ENCODE data around the gene CST4.
A peak's percentile ranks its signal among the peaks of the same experiment; 100 is the strongest.
"Not testable (repeated sequence)": the region's sequence is repeated elsewhere in the genome, so short reads cannot be mapped to it uniquely, and the experiment has no call there.

The CST4 gene

DNA sequence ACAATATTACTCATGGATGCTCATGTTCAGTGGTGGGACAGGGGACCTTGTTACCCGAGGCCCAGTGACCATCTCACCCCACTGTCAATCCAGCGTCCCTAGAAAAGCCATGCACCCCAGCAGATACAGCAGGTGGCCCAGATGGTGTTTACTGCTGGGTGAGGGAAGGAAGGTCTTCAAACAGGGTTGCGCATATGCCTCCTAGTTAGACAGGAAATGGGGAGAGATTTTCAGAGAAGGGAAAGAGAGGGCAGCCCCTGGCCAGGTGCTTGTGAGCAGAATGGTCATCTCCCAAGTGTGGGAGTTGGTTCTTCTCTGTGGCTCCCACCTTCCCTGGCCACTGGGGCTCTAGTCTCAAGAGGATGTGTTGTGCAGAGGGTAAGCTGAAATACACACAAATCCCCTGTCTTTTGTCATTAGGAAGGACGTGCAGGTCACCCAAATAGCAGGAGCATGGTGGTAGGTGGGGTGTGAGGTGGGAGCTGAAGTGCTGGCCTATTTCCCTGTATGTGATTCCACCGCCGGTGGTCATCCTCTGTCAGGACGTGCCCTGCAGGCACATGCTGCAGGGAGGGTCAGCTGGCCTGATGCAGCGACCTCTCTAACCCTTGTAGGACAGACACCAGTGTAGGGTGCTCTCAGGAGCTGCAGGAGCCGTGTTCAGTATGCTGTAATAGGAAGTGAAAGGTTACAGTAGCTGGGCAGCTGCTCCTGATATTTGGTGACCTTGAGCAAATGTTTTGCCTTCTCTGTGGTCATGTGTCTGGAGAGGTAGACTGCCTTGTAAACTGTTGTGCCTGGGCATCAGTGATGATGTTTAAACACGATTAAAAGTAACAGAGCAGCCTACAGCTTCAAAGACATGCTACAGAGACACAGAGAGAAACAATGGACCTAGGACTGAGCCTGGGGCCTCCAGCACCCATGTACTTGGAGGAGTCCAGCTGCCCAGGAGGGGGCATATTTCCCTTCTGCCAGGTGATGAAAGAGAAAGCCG lies 47.9 kb downstream of the CST4 start:
- DNase-seq (ENCODE audit: low spot score): no peak

DNA sequence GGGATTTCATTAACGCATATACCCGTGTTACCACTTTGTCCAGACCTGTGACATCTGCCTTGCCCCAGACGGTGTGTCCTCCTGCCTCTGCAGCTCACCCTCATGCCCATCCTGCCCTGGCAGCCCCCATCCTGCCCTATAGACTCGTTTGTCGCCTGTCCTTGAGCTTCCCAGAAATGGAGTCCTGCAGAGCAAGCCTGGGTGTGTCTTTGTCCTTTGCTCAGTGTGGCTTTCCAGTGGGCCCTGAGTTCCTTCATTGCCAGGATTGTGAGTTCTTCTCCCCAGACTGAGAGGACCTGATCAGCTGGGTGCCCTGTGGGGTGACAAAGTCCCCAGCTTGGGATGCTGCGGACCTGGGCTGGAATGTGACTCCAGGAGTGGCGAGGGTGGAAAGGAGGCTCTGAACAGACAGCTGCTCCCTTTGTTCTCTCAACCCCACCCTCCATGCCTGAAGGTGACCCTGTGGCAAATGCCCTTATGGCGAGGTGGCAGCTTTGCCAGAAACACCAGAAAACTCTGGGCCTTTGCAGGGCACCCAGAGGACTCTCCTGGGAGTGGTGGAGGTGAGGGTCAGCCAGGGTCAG lies 48.7 kb downstream of the CST4 start:
- no peak for DNase-seq (ENCODE audit: low spot score)

DNA sequence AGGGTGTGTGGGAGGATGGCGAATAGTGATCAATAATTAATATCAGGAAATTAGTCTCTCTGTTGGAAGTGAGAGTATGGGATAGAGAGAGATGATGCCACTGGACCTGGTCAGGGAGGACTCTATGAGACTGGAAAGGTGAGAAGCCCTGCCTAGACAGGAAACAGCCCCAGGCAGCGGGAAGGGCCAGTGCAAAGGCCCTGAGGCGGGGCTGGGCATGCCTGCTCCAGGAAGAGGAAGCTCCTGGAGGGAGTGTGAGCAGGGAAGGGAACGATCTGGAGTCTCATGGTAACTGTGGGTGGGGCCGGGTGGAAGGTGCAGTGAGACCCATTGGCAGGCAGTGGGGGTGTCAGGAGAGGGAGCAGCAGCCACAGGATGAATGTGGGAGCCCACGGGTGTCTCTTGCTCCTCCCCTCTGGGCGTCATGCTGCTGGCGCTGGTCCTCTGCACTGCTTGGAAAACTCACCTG lies 49.3 kb downstream of the CST4 start:
- no peak for DNase-seq (ENCODE audit: low spot score)

DNA sequence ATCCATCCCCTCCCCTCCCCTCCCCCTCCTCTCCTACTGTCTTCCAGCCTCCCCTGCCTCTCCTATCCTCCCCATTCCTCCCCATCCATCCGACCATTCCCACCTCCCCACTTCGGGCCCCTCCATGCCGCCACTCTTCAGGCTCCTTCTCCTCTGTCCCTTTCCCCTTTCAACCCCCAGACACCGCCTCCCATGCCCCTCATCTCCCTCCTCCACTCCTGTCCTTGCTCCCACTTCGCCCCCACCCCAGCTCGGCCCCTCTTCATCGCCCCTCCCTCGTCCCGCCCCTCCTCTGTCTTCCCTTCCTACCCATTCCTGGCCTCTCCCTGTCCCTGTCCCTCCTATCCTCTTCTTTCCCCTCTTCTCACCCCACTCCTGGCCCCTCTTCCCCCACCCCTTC lies 50.5 kb downstream of the CST4 start:
- no peak for DNase-seq (ENCODE audit: low spot score)

DNA sequence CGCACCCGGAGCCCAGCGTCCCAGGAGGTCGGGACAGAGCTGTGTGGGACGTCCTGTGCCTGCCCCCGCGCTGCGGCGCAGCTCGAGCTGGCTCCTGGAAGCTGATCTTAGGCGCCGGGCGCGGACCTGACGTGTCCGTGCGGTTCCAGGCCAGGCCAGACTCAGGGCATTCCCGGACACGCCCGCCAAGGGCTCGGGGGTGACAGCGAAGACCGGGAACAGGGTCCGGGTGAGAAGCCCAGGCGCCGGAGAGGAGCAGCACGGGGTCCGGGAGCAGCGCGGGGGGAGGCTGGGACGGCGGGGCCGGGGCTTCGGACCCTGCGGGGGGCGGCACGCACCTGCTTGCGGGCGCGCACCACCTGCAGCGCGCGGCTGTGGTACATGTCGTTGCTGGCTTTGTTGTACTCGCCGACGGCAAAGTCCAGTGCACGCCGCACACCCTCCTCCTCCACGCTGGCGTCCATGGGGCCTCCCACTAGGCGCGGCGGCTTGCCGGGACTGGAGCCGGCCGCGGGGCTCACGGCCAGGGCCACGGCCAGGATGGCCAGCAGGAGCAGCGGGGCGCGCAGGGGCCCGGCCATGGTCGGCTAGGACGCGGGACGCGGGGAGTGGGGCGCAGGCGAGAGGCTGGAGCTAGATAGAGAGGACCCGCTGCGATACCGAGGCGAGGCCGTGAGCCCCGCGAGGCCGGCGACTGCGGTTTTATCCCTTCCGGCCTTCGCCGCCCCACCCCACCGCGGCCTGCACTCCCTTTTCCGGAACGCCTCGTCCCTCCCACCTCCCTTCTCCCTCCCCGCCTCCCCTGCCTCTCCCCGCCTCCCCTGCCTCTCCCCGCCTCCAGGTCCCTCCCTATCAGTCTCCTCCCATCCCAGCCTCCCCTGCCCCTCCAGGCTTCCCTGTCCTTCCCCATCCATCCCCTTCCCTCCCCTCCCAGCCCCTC lies 51.3 kb downstream of the CST4 start, which contains the start of gene CST3:
Gene CST3 (minus strand): TSS at position 674 of the 940 bp plus-strand sequence. CDS start 93 bp downstream, at position 581.
- DNase-seq (ENCODE audit: low spot score): peak; percentile 94

DNA sequence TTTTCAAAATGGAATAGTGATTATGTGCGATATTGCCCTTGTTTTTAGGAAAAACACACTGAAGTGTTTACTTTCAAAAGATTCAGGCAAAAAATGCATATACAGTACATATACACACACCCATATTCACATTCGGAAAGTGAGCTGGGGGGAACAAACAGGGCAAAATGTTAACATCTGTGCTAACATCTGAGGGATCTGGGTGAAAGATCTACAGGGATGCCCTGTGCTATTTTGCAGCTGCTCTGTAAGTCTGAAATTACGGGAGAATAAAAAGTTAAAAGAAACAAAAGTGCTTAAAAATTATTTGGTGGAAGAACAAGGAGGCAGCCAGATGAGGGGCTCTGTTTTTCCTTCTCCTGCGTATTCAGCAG lies 51.9 kb downstream of the CST4 start:
- no peak for DNase-seq (ENCODE audit: low spot score)

DNA sequence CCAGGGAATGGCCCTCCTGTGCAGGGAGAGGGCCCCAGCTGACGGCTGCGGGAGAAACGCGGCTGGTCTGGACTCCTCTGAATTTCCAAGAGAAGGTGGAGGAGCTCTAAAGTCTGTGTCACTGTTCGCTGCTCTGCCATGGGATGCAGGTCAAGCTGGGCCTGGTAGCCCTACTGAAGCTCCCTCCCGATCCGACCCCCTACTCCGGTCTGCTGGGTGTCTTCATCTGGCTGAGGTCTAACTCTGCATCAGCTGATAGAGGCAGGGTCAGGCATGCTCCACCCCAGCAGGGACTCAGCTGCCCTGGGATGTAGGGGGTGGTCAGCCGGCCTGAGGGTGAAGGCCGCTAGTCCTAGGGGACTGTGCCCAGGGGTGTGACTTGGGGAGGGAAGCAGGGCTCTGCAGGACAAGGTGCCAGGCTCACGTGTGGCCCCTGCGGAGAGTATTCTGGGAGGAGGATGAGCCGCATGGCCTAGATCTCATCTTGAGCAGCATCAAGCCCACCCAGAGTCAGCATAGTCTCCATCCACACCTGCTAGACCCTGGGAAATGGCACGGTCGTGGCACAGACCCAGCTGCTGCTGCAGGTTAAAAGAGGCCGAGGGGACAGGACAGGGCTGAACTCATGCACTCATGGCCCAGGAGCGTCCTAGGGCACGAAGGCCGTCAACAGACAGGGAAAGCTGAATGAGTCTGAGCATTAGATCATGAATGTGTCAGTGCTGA lies 52.5 kb downstream of the CST4 start:
- no peak for DNase-seq (ENCODE audit: low spot score)

DNA sequence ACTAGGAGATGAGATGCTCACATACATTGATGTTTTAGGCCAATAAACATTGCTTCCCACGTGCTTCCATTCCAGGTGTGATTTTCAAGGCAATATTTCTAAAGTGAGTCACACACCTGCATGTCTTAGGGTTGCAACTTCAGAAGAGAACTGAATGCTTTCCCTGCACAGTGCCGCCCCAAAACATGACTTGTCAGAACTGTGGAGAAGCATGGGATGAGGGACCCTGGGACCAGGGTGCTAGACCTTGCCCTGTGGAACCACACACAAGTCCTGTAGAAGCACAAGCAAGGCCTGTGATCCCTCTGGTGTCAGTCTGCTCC lies 53.1 kb downstream of the CST4 start:
- not testable (repeated sequence) for DNase-seq (ENCODE audit: low spot score)
